Gastrocnemius medialis (tissue), 4 donors: ENCODE data around the gene SPDYE18. TPM values are rescaled to one million over a fixed set of nuclear protein-coding genes. Genes with fewer than 3 reads are reported as not detected.
A peak's percentile ranks its signal among the peaks of the same experiment; 100 is the strongest.
"Not testable (repeated sequence)": the region's sequence is repeated elsewhere in the genome, so short reads cannot be mapped to it uniquely, and the experiment has no call there.

ENCODE experiments used
- ATAC-seq, 2 donors: fragments of 150-250 bp; one replicate each; pipeline ENCODE4 v1.9.1; 2016
- DNase-seq, 2 donors: peaks; one replicate each; pipeline ENCODE4 v3.0.0-alpha.2; 2019
- H3K27ac ChIP-seq, 4 donors: fragments of 200-600 bp; sonication (generic); 1 replicate in 1 of 4; 2 replicates in 3 of 4; pipeline ENCODE4 v1.5.1; 2016 to 2018; ENCODE audit warnings: mild to moderate bottlenecking in 2 of 4, moderate library complexity in 1 of 4
- H3K27me3 ChIP-seq, 3 donors: fragments of 200-600 bp; sonication (generic) in 2 of 3; 1 replicate in 1 of 3; 2 replicates in 2 of 3; pipeline versions ENCODE4 v1.5.1 to v1.6.0; 2016 to 2019; ENCODE audit warnings: mild to moderate bottlenecking in 1 of 3, moderate library complexity in 1 of 3
- H3K36me3 ChIP-seq, 2 donors: fragments of 200-600 bp; sonication (generic) in 1 of 2; one replicate each; pipeline ENCODE4 v1.5.1; 2017 to 2018
- H3K4me1 ChIP-seq, 2 donors: fragments of 200-600 bp; sonication (generic) in 1 of 2; one replicate each; pipeline ENCODE4 v1.5.1; 2016 to 2017; ENCODE audit warnings: mild to moderate bottlenecking in 2 of 2
- H3K4me3 ChIP-seq, 4 donors: fragments of 200-600 bp; sonication (generic) in 3 of 4; 1 replicate in 1 of 4; 2 replicates in 3 of 4; pipeline ENCODE4 v1.5.1; 2016 to 2019; ENCODE audit warnings: mild to moderate bottlenecking in 2 of 4
- H3K9me3 ChIP-seq, 3 donors: fragments of 200-600 bp; sonication (generic) in 2 of 3; 1 replicate in 1 of 3; 2 replicates in 2 of 3; pipeline ENCODE4 v1.5.1; 2016 to 2019
- in situ Hi-C, 4 donors: fragments of 200-750 bp; cut with MboI; loops; one replicate each; pipeline versions ENCODE4 v1.15.0 to v1.8.0; 2017; ENCODE audit warnings: low sequenced_read_pairs in 4 of 4
- intact Hi-C: fragments of 100-400 bp; cut with DNase I; formaldehyde crosslinking; loops from one replicate; pipeline ENCODE4 v1.15.1; 2023; ENCODE audit warnings: low total_unique reads
- total RNA-seq, 4 donors: library from RNA; depleted of rRNA; stranded (reverse); fragments of >200 nt; gene quantifications; one replicate each; pipeline versions ENCODE4 v1.1.0 to v1.2.3, GENCODE V29; 2016

Gene SPDYE18
- total RNA-seq, 4 donors from 2014 or later, result 0.32 to 3.0 TPM; not detected in 2

GRCh38 chr7:77077060-77077459, 14.7 kb upstream of the SPDYE18 start:
- H3K36me3 ChIP-seq, H3K4me3 ChIP-seq, ATAC-seq, DNase-seq, intact Hi-C loops, H3K4me1 ChIP-seq, H3K27ac ChIP-seq, H3K9me3 ChIP-seq, in situ Hi-C loops, H3K27me3 ChIP-seq: not testable (repeated sequence)

DNA sequence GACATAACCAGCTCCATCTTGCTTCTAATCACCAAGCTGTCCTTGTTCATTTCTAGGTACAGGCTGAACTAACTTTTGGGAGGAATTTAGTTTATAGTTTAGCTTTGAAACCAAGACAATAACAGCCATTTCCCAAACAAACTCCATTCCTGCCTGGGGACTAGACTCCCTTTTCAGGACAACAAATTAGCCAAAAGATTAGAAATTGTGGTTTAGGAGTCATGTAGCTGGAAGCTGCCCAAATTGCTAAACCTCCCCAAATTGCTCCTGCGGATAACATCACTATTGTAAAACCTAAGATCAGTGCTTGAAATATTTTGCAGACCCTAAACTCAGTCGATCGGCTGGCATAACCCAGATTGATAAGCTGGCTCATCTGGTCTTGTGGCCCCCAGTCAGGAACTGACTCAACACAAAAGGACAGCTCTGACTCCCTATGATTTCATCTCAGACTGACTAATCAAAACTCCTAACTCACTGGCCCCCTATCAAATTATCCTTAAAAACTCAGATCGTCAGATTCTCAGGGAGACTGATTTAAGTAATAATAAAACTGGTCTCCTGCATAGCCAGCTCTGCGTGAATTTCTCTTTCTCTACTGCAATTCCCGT, 12.5 kb upstream of the SPDYE18 start:
- H3K27me3 ChIP-seq, H3K9me3 ChIP-seq, H3K27ac ChIP-seq, H3K4me3 ChIP-seq, H3K4me1 ChIP-seq, in situ Hi-C loops, H3K36me3 ChIP-seq, ATAC-seq, intact Hi-C loops, DNase-seq: not testable (repeated sequence)

DNA sequence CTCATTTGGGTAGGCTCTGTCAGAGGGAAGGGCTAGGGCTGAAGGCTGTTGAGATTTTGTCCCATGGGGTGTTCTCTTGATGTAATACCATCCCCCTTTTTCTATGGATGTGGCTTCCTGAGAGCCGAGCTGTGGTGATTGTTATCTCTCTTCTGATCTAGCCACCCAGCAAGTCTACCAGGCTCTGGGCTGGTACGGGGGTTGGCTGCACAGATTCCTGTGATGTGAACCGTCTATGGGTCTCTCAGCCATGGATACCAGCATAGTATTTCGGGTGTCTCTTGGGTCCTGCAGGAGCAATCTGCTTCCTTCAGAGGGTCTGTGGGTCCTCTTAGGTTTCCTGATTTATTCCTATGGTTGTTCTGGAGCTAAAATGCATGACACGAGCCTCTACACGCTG, 8.8 kb upstream of the SPDYE18 start:
- in situ Hi-C loops, H3K27ac ChIP-seq, ATAC-seq, DNase-seq, H3K4me3 ChIP-seq, H3K27me3 ChIP-seq, H3K36me3 ChIP-seq, H3K9me3 ChIP-seq, H3K4me1 ChIP-seq, intact Hi-C loops: not testable (repeated sequence)

- H3K4me3 ChIP-seq, H3K9me3 ChIP-seq, in situ Hi-C loops, H3K27me3 ChIP-seq, H3K36me3 ChIP-seq, intact Hi-C loops, DNase-seq, H3K4me1 ChIP-seq: not testable (repeated sequence)
- H3K27ac ChIP-seq, result peak overlapping the region in 2 of 4 donors; percentile 36 to 58
- peak; percentile 85 to 93 for ATAC-seq
Observed at GRCh38 chr7:77065869-77066268, 3.5 kb upstream of the SPDYE18 start.

GRCh38 chr7:77063732-77064131, 1.4 kb upstream of the SPDYE18 start:
- intact Hi-C loops, DNase-seq, H3K9me3 ChIP-seq, H3K4me1 ChIP-seq, in situ Hi-C loops, H3K27me3 ChIP-seq, H3K27ac ChIP-seq, H3K36me3 ChIP-seq, ATAC-seq, H3K4me3 ChIP-seq: not testable (repeated sequence)

- DNase-seq, in situ Hi-C loops, ATAC-seq: not testable (repeated sequence)
Observed at GRCh38 chr7:77032261-77032660, 30.1 kb downstream of the SPDYE18 start, which contains the start of gene SPDYE17. SPDYE17 (minus strand) TSS chr7:77032361; CDS start chr7:77030570, 1,791 bp downstream.

GRCh38 chr7:77026349-77026748, 36.0 kb downstream of the SPDYE18 start:
- H3K36me3 ChIP-seq, DNase-seq, H3K4me1 ChIP-seq, intact Hi-C loops, H3K4me3 ChIP-seq, H3K27me3 ChIP-seq, H3K9me3 ChIP-seq, ATAC-seq, in situ Hi-C loops, H3K27ac ChIP-seq: not testable (repeated sequence)

More at GRCh38 chr7:77032261-77032660, 30.1 kb downstream of the SPDYE18 start, which contains the start of gene SPDYE17:
- H3K36me3 ChIP-seq, H3K4me1 ChIP-seq, H3K4me3 ChIP-seq, H3K27ac ChIP-seq, intact Hi-C loops, H3K27me3 ChIP-seq, H3K9me3 ChIP-seq: not testable (repeated sequence)

GRCh38 chr7:77010074-77010680, 52.2 kb downstream of the SPDYE18 start:
- H3K9me3 ChIP-seq, H3K27ac ChIP-seq, H3K27me3 ChIP-seq, DNase-seq, H3K36me3 ChIP-seq, intact Hi-C loops, ATAC-seq, H3K4me3 ChIP-seq, in situ Hi-C loops, H3K4me1 ChIP-seq: not testable (repeated sequence)

DNA sequence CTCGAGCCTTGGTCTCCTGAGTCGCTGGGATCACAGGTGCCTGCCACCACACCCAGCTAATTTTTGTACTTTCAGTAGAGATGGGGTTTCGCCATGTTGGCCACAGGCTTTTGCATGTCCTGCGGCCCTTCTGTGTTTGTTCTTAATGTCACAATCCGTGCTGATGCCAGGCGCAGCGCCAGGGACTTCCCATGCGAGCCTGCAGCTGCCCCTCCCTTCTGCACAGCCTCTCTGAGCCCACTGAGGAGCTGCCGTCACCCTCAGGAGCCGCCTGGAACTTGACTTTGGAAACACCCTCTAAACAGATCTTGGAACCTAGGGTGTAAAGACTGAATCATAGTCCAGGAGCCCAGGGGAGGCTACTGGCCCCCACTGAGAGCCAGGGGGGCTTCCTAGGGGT, 54.4 kb downstream of the SPDYE18 start:
- H3K4me3 ChIP-seq, H3K9me3 ChIP-seq, H3K4me1 ChIP-seq, H3K27me3 ChIP-seq, H3K36me3 ChIP-seq, intact Hi-C loops, in situ Hi-C loops: not testable (repeated sequence)
- peak overlapping the region in 1 of 4 donors; percentile 38 for H3K27ac ChIP-seq
- peak; percentile 87 to 94 for ATAC-seq
- DNase-seq, result peak; percentile 74 to 92

DNA sequence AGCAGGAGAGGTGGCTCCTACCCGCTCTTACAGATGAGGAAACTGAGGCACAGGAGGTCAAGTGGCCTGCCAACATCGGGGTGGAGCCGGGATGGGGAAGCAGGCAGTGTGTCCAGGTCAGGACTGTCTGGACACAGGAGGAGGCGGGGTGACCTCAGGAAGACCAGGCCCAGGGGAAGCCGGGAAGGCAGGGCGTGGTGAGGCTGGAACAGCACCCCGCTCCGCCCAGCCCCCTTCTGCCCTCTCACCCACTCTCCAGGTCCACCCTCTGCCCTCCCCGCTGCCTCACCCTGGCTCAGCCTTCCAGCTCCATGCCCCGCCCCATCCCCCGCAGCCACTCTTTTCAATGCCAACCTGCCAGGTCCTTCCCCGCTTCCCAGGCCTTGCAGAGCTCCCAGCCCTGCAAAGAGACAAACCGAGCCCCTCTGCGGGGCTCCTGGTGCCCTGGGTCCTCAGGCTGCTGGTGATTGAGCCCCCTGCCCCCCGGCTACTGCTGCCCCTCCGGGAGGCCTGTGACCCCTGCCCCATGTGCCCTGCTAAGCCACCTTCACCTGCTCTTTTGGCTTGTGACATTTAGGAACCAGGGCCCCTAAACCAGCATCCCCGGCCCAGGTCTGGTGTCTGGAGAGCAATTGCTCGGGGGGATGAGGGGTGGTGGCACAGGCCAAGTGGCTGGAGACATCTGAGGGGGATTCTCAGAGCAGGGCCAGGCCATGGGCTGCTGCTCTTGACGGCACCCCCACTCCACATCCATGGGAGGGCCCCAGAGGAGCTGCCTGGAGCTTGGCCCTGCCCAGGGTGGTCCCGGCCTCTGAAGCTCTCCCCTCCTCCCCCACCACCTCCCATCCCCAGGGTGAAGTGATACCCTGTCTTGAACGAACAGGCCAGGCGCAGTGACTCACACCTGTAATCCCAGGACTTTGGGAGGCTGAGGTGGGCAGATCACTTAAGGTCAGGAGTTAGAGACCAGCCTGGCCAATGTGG, 55.9 kb downstream of the SPDYE18 start:
- ATAC-seq, H3K9me3 ChIP-seq, DNase-seq, H3K4me3 ChIP-seq, H3K4me1 ChIP-seq, in situ Hi-C loops, intact Hi-C loops, H3K27me3 ChIP-seq, H3K27ac ChIP-seq, H3K36me3 ChIP-seq: not testable (repeated sequence)

DNA sequence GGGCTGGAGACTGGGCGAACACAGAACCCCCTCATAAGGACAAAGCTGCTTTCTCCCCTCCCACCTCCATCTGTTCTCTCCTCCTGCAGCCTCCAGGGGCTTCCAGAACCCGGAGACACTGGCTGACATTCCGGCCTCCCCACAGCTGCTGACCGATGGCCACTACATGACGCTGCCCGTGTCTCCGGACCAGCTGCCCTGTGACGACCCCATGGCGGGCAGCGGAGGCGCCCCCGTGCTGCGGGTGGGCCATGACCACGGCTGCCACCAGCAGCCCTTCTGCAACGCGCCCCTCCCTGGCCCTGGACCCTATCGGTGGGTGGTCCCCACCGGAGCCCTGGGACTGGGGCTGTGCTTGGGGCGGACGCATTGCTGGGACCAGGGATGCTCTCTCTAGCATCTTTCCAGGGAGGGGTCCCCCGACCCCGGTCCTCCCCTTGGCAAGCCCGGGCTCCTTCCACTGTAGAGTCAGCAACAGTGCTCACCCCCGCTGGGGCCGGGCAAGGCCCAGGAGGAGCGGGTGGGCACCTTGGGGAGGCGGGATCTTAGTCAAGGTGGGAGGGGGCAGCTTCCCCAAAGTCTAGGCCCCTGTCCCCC, 56.8 kb downstream of the SPDYE18 start:
- H3K4me1 ChIP-seq, H3K36me3 ChIP-seq, ATAC-seq, H3K9me3 ChIP-seq, H3K4me3 ChIP-seq, in situ Hi-C loops, H3K27ac ChIP-seq, H3K27me3 ChIP-seq, DNase-seq, intact Hi-C loops: not testable (repeated sequence)
